Loucy (cell line): ENCODE measurements around the gene NF1.

Experiments
- EZH2phosphoT487 ChIP-seq: fragments of 200-600 bp; IDR thresholded peaks from 2 replicates; pipeline ENCODE4 v1.6.1; 2018; ENCODE audit warnings: antibody characterized with exemption, mild to moderate bottlenecking, moderate library complexity, borderline replicate concordance
- TF ChIP-seq, protein P1 (sequence below): fragments of 200-600 bp; sonication (generic); conservative IDR thresholded peaks from 2 replicates; pipeline ENCODE4 v1.5.1; 2014; ENCODE audit warnings: mild to moderate bottlenecking, antibody characterized with exemption, low read length

DNA sequence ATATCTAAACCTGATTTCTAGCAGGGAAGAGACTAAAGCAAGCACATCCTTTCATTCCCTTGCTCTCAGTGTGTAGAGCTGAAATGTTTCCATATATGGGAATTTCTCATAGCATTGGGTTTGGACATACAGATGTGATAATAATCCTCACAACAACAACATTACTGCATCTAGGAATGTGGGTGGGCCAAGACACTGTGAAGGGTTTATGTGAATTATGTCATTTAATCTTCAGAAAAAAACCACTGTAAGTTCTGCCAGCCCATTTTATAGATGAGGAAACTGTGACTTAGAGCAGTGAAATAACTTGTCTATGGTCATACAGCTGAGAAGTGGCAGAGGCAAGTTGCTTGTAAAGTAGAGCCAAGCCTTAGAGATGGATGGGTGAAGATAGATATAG lies 197.0 kb downstream of the NF1 start:
- TF ChIP-seq, protein P1, sequence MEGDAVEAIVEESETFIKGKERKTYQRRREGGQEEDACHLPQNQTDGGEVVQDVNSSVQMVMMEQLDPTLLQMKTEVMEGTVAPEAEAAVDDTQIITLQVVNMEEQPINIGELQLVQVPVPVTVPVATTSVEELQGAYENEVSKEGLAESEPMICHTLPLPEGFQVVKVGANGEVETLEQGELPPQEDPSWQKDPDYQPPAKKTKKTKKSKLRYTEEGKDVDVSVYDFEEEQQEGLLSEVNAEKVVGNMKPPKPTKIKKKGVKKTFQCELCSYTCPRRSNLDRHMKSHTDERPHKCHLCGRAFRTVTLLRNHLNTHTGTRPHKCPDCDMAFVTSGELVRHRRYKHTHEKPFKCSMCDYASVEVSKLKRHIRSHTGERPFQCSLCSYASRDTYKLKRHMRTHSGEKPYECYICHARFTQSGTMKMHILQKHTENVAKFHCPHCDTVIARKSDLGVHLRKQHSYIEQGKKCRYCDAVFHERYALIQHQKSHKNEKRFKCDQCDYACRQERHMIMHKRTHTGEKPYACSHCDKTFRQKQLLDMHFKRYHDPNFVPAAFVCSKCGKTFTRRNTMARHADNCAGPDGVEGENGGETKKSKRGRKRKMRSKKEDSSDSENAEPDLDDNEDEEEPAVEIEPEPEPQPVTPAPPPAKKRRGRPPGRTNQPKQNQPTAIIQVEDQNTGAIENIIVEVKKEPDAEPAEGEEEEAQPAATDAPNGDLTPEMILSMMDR, result no peak
- TF ChIP-seq EZH2phosphoT487, result no peak
